K562 (cell line): Measurements from ENCODE around the gene KCNC3. TPM values are rescaled to one million over a fixed set of nuclear protein-coding genes. Genes with fewer than 3 reads are reported as not detected.
A peak's percentile ranks its signal among the peaks of the same experiment; 100 is the strongest.

Source experiments
- ATAC-seq: fragments of 200-7000 bp; cut with Tn5 transposase; 3 replicates; pipeline ENCODE4 v1.9.1; 2020; ENCODE audit warnings: moderate library complexity
- BruUV-seq: library from RNA; stranded (reverse); fragments of 400-500 nt; replicated peaks from 2 replicates; lab custom pipeline; 2021; lab: Mats Ljungman, UMichigan
- CTCF ChIA-PET: fragments of 300-600 bp; formaldehyde crosslinking; extraction: SDS; loops from one replicate; lab custom pipeline; 2021; ENCODE audit warnings: low intra/inter-chr PET ratio; lab: Yijun Ruan, JAX
- POLR2A ChIA-PET: fragments of 300-600, 350-650 bp; sonication (Branson Sonifier 250); formaldehyde crosslinking; extraction: SDS; loops from one replicate; lab custom pipeline; 2021; ENCODE audit warnings: antibody characterized with exemption, inconsistent platforms; lab: Yijun Ruan, JAX
- DNase-seq, 4 experiments: peaks; one replicate each; pipeline versions ENCODE4 v3.0.0 to v3.0.0-alpha.2; 2011 to 2018; ENCODE audit warnings: low spot score in 3 of 4, mixed read lengths in 3 of 4; ENCODE audit errors: extremely low read depth in 1 of 4
- FAIRE-seq: peaks from 2 replicates; lab custom pipeline; 2011; peaks lifted over from hg19 to GRCh38; lab: Jason Lieb, UNC
- H2AFZ ChIP-seq: 2 replicates; pipeline ENCODE4 v1.6.0; 2011; ENCODE audit warnings: low read depth, low read length, control low read depth, inconsistent platforms
- H3K27ac ChIP-seq: fragments of 200-600 bp; 3 replicates; pipeline ENCODE4 v1.8.0; 2011; ENCODE audit warnings: low read depth, mild to moderate bottlenecking, control low read depth, inconsistent platforms, low read length, moderate library complexity, mixed read lengths; ENCODE audit errors: extremely low read depth
- H3K27me3 ChIP-seq, 2 experiments: fragments of 300-600 bp in 1 of 2; 2 replicates in 1 of 2; 3 replicates in 1 of 2; pipeline versions ENCODE4 v1.6.0 to v1.8.0; 2011; ENCODE audit warnings: inconsistent platforms in 2 of 2, low read length in 2 of 2, mild to moderate bottlenecking in 1 of 2, mixed read lengths in 1 of 2, moderate library complexity in 1 of 2; ENCODE audit not compliant: control insufficient read depth in 2 of 2, insufficient read depth in 2 of 2
- H3K36me3 ChIP-seq: fragments of 300-600 bp; 3 replicates; pipeline ENCODE4 v1.8.0; 2011; ENCODE audit warnings: mild to moderate bottlenecking, low read length, inconsistent platforms; ENCODE audit not compliant: control insufficient read depth, insufficient read depth
- H3K4me1 ChIP-seq, 2 experiments: fragments of 200-600 bp in 1 of 2; replicated peaks in 1 of 2; 2 replicates in 1 of 2; 3 replicates in 1 of 2; pipeline versions ENCODE4 v1.5.1 to v1.8.0; 2011; ENCODE audit warnings: inconsistent platforms in 2 of 2, low read length in 2 of 2, mild to moderate bottlenecking in 1 of 2, mixed read lengths in 1 of 2, moderate library complexity in 1 of 2; ENCODE audit not compliant: control insufficient read depth in 2 of 2, insufficient read depth in 2 of 2
- H3K4me2 ChIP-seq: 2 replicates; pipeline ENCODE4 v1.6.1; 2011; ENCODE audit warnings: low read length, control low read depth, inconsistent platforms, mixed read lengths; ENCODE audit not compliant: insufficient read depth
- H3K4me3 ChIP-seq: fragments of 200-600 bp; sonication (generic), shearing (Covaris generic); 2 replicates; pipeline ENCODE4 v1.5.1; 2016; ENCODE audit warnings: control low read depth, inconsistent platforms
- H3K79me2 ChIP-seq: fragments of 200-600 bp; 3 replicates; pipeline ENCODE4 v1.8.0; 2011; ENCODE audit warnings: low read length, inconsistent platforms; ENCODE audit not compliant: control insufficient read depth, insufficient read depth
- H3K9ac ChIP-seq, 2 experiments: 2 replicates each; pipeline versions ENCODE4 v1.6.0 to v1.6.1; 2011; ENCODE audit warnings: low read depth in 2 of 2, low read length in 2 of 2, control low read depth in 1 of 2, inconsistent platforms in 1 of 2, mild to moderate bottlenecking in 1 of 2, mixed read lengths in 1 of 2; ENCODE audit not compliant: insufficient read depth in 1 of 2
- H3K9me1 ChIP-seq: one replicate; pipeline ENCODE4 v1.6.0; 2011; ENCODE audit warnings: inconsistent platforms, mild to moderate bottlenecking, low read length, moderate library complexity; ENCODE audit not compliant: control insufficient read depth, insufficient read depth
- H3K9me3 ChIP-seq: replicated peaks from 2 replicates; pipeline ENCODE4 v1.5.1; 2011; ENCODE audit warnings: low read depth, low read length, inconsistent platforms; ENCODE audit not compliant: control insufficient read depth, insufficient read depth
- H4K20me1 ChIP-seq: replicated peaks from 2 replicates; pipeline ENCODE4 v1.6.1; 2011; ENCODE audit warnings: low read length, inconsistent platforms, mixed read lengths; ENCODE audit not compliant: control insufficient read depth, insufficient read depth
- CHCHD3 ChIP-seq: fragments of 250-450 bp; sonication (Bioruptor Pico); IDR thresholded peaks from 2 replicates; pipeline ENCODE4 v2.1.2; 2022; ENCODE audit warnings: mild to moderate bottlenecking
- MCM3 ChIP-seq: fragments of 450-650 bp; IDR thresholded peaks from 2 replicates; pipeline ENCODE4 v1.6.1; 2016
- POLR2G ChIP-seq: fragments of 200-400 bp; formaldehyde crosslinking; IDR thresholded peaks from 2 replicates; pipeline ENCODE4 v1.6.1; 2017; ENCODE audit warnings: low read depth, mild to moderate bottlenecking, antibody characterized with exemption, low read length, moderate library complexity
- ZKSCAN3 ChIP-seq: fragments of 250-450 bp; sonication (Bioruptor Pico); IDR thresholded peaks from 2 replicates; pipeline ENCODE4 v1.4.0; 2020
- ZNF76 ChIP-seq: fragments of 250-450 bp; sonication (Bioruptor Pico); IDR thresholded peaks from 2 replicates; pipeline ENCODE4 v1.4.0; 2020; ENCODE audit warnings: mild to moderate bottlenecking, moderate library complexity, borderline replicate concordance
- WGBS: fragments of 100-300 bp; shearing (Covaris generic); methylation state at CpG from one replicate; pipeline ENCODE4 v1.1.6; 2016; ENCODE audit warnings: low coverage, mixed read lengths; ENCODE audit not compliant: insufficient coverage; ENCODE audit errors: missing lambda C conversion rate; 5-methylcytosine and 5-hydroxymethylcytosine counted together
- in situ Hi-C: fragments of 300-500 bp; cut with MboI; formaldehyde crosslinking; loops from 4 replicates; pipeline ENCODE4 v1.15.0; 2018; ENCODE audit warnings: inconsistent platforms, mixed read lengths
- intact Hi-C: fragments of 100-400 bp; cut with micrococcal nuclease; formaldehyde crosslinking; loops from 2 replicates; pipeline ENCODE4 v1.14.2; 2022
- polyA plus RNA-seq, 8 experiments: library from polyadenylated mRNA; depleted of rRNA in 4 of 8; stranded (reverse) in 5 of 8; unstranded in 3 of 8; fragments of >200 nt; fragmentation: Nextera tagmentation in 2 of 8; fragmentation: Illumina TruSeq in 1 of 8; extraction: Ambion mirVana in 2 of 8; extraction: Trizol in 1 of 8; gene quantifications; 2 replicates each; pipeline versions ENCODE4 v1.2.1 to v1.2.3, GENCODE V29; 2011 to 2014; ENCODE audit warnings: inconsistent platforms in 1 of 8, missing spikeins in 1 of 8
- total RNA-seq, 7 experiments: library from RNA; depleted of rRNA in 6 of 7; stranded (reverse); fragments of >200 nt in 6 of 7; fragmentation: Illumina TruSeq in 2 of 7; extraction: Trizol in 2 of 7; gene quantifications; 2 replicates each; pipeline versions ENCODE4 v1.2.1 to v1.2.3, GENCODE V29; 2011 to 2021; ENCODE audit warnings: low replicate concordance in 1 of 7
- TF ChIP-seq, protein P1 (sequence below): fragments of 450-650 bp; IDR thresholded peaks from 2 replicates; pipeline ENCODE4 v1.7.0; 2016; ENCODE audit warnings: borderline replicate concordance
- TF ChIP-seq, protein P2 (sequence below): sonication (generic); formaldehyde crosslinking; IDR thresholded peaks from 2 replicates; pipeline ENCODE4 v1.8.1; 2022; ENCODE audit warnings: missing genetic modification reagents

The KCNC3 gene
- total and polyA plus RNA-seq, 9 of the 15 experiments (the other 6 are each of a cell fraction or from before 2014, with no cell fraction given), result 0.03 to 26.2 (median 2.0) TPM

DNA sequence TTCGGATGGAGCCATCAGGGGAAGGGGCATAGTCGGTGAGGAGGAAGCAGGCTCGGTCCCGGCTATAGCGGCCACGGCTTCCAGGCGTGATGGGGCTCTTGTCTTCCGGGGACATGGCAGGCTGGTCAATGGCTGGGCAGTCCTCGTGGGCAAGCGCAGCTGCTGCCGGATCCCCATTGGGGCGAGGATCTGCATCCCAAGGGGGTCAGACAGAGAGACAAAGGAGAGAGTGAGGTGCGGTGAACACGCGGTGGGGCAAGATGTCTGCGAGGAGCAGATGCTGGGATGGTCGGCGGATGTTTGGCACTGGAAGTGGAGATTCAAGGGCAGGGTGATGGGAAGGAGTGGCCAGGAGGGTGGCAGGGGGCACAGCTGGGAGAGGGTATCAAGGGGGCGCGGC is 8.6 kb downstream of the KCNC3 start:
- peaks cover 24% of the 10 kb centered on the region; the same call in 1 of the 2 replicates for H4K20me1 ChIP-seq
- H3K36me3 ChIP-seq, result peaks cover 24% of the 10 kb centered on the region; the same call in 1 of the 3 replicates
- CTCF ChIA-PET, result no interaction called here
- H2AFZ ChIP-seq, result no peak overlapping the region
- intact Hi-C loops, result no loop called here
- no peak overlapping the region; a peak in 1 of 4 replicates for H3K9ac ChIP-seq
- POLR2A ChIA-PET, result no interaction called here
- 91% methylated on average over 12 of the region's 20 CpGs for WGBS
- H3K27ac ChIP-seq, result no peak overlapping the region
- peaks cover 7% of the 10 kb centered on the region; the same call in 2 of the 3 replicates for H3K79me2 ChIP-seq
- peaks cover 0 to 22% of the 10 kb centered on the region in 2 experiments; a peak in 4 of 5 replicates for H3K4me1 ChIP-seq
- TF ChIP-seq POLR2G, result peak; percentile 50
- TF ChIP-seq, protein P1, sequence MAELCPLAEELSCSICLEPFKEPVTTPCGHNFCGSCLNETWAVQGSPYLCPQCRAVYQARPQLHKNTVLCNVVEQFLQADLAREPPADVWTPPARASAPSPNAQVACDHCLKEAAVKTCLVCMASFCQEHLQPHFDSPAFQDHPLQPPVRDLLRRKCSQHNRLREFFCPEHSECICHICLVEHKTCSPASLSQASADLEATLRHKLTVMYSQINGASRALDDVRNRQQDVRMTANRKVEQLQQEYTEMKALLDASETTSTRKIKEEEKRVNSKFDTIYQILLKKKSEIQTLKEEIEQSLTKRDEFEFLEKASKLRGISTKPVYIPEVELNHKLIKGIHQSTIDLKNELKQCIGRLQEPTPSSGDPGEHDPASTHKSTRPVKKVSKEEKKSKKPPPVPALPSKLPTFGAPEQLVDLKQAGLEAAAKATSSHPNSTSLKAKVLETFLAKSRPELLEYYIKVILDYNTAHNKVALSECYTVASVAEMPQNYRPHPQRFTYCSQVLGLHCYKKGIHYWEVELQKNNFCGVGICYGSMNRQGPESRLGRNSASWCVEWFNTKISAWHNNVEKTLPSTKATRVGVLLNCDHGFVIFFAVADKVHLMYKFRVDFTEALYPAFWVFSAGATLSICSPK, result no peak
- TF ChIP-seq, all 486 proteins: peak for 1
- H3K9me3 ChIP-seq, result no peaks in the 10 kb centered on the region
- no TSS peak for BruUV-seq
- no peaks in the 10 kb centered on the region for H3K27me3 ChIP-seq
- FAIRE-seq, result no peak
- no peak for DNase-seq
- H3K4me2 ChIP-seq, result no peak overlapping the region
- ATAC-seq, result no peak
- in situ Hi-C loops, result no loop called here
- H3K9me1 ChIP-seq, result peaks cover 3% of the 10 kb centered on the region
- no peak overlapping the region for H3K4me3 ChIP-seq

DNA sequence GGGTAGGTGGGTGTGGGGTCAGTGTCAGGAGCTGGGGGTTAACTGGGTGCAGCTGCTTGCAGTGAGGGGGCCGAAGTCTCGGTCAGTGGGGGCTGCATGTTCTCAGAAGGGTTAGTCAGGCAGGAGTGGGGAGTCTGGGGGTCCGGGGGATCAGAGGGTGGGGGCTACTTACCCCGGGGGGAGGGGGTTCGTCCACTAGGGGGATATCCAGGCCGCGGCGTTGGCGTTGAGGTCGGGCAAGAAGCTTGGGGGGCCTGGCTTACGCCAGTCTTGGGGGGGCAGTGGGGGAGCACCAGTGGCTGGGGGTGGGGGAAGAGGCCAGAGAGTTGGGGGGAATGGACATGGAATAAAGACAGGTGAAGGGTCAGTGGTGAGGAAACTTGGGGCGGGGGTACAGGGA is 9.1 kb downstream of the KCNC3 start:
- no peak overlapping the region for H3K4me3 ChIP-seq
- no peaks in the 10 kb centered on the region for H3K27me3 ChIP-seq
- H4K20me1 ChIP-seq, result peaks cover 20% of the 10 kb centered on the region; the same call in 1 of the 2 replicates
- H3K4me2 ChIP-seq, result no peak overlapping the region
- H3K36me3 ChIP-seq, result peaks cover 24% of the 10 kb centered on the region; the same call in 1 of the 3 replicates
- POLR2A ChIA-PET, result no interaction called here
- CTCF ChIA-PET, result no interaction called here
- no peak overlapping the region for H3K9ac ChIP-seq
- peaks cover 0 to 21% of the 10 kb centered on the region in 2 experiments; a peak in 4 of 5 replicates for H3K4me1 ChIP-seq
- peaks cover 3% of the 10 kb centered on the region; the same call in 1 of the 3 replicates for H3K79me2 ChIP-seq
- no peak for ATAC-seq
- WGBS, result 80% methylated on average over 2 of the region's 12 CpGs
- H3K9me1 ChIP-seq, result peaks cover under 1% of the 10 kb centered on the region
- FAIRE-seq, result no peak
- BruUV-seq, result no TSS peak
- in situ Hi-C loops (no loop called here), intact Hi-C loops (no loop called here)
- no peak for TF ChIP-seq MCM3
- no peak for TF ChIP-seq ZNF76 (CRISPR knock-in tag)
- no peak for TF ChIP-seq CHCHD3 (CRISPR knock-in tag)
- TF ChIP-seq, protein P2, sequence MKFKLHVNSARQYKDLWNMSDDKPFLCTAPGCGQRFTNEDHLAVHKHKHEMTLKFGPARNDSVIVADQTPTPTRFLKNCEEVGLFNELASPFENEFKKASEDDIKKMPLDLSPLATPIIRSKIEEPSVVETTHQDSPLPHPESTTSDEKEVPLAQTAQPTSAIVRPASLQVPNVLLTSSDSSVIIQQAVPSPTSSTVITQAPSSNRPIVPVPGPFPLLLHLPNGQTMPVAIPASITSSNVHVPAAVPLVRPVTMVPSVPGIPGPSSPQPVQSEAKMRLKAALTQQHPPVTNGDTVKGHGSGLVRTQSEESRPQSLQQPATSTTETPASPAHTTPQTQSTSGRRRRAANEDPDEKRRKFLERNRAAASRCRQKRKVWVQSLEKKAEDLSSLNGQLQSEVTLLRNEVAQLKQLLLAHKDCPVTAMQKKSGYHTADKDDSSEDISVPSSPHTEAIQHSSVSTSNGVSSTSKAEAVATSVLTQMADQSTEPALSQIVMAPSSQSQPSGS, result no peak
- no peak for TF ChIP-seq ZKSCAN3 (CRISPR knock-in tag)
- DNase-seq, result no peak
- no peak overlapping the region for H2AFZ ChIP-seq
- no peaks in the 10 kb centered on the region for H3K9me3 ChIP-seq
- no peak overlapping the region for H3K27ac ChIP-seq
